ENCODE measurements around the gene LTN1.

The LTN1 gene

DNA sequence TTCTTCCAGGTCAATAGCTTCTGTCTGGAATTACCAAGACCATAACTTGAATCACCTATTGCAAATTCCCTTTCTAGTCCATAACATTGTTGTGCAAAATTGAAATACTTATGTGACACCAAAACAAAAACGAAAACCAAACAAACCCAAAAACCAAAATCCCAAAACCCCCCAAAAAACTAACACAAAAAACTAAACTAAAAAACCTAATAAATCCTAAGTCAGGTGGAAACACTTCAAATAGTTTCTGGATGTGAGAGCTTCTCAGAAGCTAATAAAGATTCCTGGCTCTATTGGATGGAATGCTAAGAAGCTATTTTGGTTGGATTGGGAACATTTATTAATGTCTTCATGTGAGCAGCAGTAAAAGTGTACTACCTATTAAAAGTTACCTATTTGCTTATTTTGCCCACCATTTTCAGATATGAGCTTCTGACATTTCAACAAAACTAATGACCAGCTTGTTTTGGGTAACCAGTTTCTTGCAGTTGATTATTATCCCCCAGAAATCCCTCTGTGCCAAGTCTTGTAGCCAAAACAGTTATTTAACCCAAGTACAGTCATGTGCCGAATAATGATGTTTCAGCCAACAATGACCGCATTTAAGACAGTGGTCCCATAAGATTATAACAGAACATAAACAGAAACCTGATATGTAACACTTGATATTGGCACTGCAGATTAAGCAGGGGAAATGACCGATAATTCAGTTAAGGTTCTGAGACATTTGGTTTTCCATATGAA lies 76.4 kb downstream of the LTN1 start:
- H3K4me3 ChIP-seq (replicated peaks in 1 of 2; ENCODE audit: low read depth in 2 of 2, low read length in 2 of 2): no peak overlapping the region
- TF ChIP-seq, protein P1, sequence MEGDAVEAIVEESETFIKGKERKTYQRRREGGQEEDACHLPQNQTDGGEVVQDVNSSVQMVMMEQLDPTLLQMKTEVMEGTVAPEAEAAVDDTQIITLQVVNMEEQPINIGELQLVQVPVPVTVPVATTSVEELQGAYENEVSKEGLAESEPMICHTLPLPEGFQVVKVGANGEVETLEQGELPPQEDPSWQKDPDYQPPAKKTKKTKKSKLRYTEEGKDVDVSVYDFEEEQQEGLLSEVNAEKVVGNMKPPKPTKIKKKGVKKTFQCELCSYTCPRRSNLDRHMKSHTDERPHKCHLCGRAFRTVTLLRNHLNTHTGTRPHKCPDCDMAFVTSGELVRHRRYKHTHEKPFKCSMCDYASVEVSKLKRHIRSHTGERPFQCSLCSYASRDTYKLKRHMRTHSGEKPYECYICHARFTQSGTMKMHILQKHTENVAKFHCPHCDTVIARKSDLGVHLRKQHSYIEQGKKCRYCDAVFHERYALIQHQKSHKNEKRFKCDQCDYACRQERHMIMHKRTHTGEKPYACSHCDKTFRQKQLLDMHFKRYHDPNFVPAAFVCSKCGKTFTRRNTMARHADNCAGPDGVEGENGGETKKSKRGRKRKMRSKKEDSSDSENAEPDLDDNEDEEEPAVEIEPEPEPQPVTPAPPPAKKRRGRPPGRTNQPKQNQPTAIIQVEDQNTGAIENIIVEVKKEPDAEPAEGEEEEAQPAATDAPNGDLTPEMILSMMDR (IDR thresholded peaks at IDR 0.05; ENCODE audit: low read depth, low read length): no peak
- no peak for DNase-seq (ENCODE audit: low read depth in 2 of 2)

DNA sequence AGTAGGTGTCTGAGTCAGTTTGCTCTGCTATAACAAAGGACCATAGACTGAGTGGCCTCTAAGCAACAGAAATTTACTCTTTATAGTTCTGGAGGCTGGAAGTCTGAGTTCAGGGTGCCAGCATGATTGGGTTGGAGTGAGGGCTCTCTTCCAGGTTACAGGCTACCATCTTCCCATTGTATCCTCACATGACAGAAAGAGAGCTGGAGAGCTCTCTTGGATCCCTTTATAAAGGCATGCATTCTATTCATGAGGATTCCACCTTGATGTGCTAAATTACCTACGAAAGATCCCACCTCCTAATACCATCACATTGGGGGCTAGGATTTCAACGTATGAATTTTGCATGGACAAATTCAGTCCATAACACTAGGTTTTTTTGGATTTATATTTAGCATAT lies 79.6 kb downstream of the LTN1 start:
- TF ChIP-seq, protein P1 (IDR thresholded peaks at IDR 0.05; ENCODE audit: low read depth, low read length): no peak
- DNase-seq (ENCODE audit: low read depth in 2 of 2): no peak
- H3K4me3 ChIP-seq (replicated peaks in 1 of 2; ENCODE audit: low read depth in 2 of 2, low read length in 2 of 2): no peak overlapping the region

DNA sequence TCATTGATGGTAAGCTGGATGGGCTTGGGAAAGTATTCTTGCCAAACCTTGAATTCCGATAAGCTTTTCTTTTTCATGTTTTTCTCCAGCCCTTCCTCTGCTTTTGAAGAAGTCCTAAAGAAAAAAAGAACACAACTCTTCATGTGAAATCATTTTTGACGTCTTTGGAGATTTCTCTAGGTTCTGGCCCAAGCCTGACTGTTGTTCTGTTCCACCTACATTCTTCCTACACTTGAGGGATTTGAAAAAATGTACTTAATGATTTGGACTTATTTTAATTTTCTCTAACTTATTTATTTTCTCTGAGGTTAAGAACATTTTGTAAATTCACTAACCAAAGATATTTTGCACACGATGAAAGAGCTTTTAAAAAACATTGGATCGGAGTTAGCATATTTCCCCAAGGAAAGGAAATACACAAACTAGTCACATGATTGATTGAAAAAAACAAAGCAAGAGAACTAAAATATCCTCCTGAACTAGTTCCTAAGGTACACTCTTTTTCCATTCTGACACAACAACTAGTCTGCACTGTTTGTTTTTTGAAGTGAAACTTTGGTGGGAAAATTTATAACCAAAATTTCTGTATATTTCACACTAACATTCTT lies 82.3 kb downstream of the LTN1 start:
- no peak for DNase-seq (ENCODE audit: low read depth in 2 of 2)
- TF ChIP-seq, protein P1 (IDR thresholded peaks at IDR 0.05; ENCODE audit: low read depth, low read length): no peak
- H3K4me3 ChIP-seq (replicated peaks in 1 of 2; ENCODE audit: low read depth in 2 of 2, low read length in 2 of 2): no peak overlapping the region

DNA sequence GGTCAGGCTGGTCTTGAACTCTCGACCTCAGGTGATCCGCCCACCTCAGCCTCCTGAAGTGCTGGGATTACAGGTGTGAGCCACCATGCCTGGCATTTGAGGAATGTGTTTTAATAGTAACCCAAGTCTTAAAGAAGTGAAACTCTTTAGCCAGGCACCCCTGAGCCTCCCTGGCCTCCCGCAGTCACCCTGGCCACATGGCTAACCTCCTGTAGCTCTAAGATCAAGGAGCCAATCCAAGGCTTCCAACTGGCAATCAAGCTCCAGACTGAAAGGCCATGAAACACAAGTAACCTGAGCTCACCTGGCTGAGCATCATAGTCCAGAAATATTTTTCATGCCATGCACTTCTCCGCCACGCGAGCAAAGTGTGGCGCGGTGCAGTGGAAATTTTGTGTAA lies 84.3 kb downstream of the LTN1 start:
- no peak for DNase-seq (ENCODE audit: low read depth in 2 of 2)
- TF ChIP-seq, protein P1 (IDR thresholded peaks at IDR 0.05; ENCODE audit: low read depth, low read length): no peak
- H3K4me3 ChIP-seq (replicated peaks in 1 of 2; ENCODE audit: low read depth in 2 of 2, low read length in 2 of 2): no peak overlapping the region

DNA sequence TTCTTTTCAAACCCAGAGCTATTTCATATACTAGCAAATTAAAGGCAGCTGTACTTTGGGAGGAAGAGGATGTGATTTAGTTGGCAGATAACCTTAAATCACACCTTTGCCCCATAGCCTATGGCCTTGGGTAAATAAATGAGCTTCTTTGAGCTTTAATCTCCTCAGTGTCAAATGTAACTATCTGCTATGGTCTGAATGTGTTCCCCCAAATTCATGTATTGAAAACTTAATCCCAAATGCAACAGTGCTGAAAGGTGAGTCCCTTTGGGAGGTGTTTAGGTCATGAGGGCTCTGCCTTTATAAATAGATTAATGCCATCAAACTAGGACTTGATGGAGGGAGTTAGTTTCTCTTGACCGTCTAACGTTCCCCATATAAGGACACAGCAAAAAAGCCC lies 85.8 kb downstream of the LTN1 start:
- no peak overlapping the region for H3K4me3 ChIP-seq (replicated peaks in 1 of 2; ENCODE audit: low read depth in 2 of 2, low read length in 2 of 2)
- TF ChIP-seq, protein P1 (IDR thresholded peaks at IDR 0.05; ENCODE audit: low read depth, low read length): no peak
- DNase-seq (ENCODE audit: low read depth in 2 of 2): no peak

DNA sequence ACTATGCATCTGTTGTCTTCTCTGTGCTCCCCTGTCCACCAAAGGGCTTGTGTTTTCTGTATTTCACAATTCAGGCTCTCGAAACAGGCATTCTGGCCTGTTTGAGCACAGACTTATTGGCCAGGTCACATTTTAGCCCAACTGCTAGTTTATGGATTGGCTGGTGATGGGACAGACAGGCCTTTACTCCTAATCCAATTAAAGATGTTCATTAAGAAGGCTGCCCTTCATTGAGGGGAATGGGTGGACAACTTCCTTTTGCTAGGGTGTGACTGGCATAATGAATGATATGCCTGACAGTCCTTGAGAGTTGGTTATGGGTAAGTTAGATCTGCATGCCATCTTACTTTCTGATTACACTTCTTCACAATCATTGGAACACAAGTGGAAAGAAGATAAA lies 86.4 kb downstream of the LTN1 start:
- TF ChIP-seq, protein P1 (IDR thresholded peaks at IDR 0.05; ENCODE audit: low read depth, low read length): no peak
- no peak overlapping the region for H3K4me3 ChIP-seq (replicated peaks in 1 of 2; ENCODE audit: low read depth in 2 of 2, low read length in 2 of 2)
- no peak for DNase-seq (ENCODE audit: low read depth in 2 of 2)

Data from cardiac fibroblast (primary cell).